ENCODE results near the gene GZMH.
"Not testable (repeated sequence)": the region's sequence is repeated elsewhere in the genome, so short reads cannot be mapped to it uniquely, and the experiment has no call there.

Gene GZMH

GRCh38 chr14:24595073-24595808 lies 14.2 kb downstream of the GZMH start:
- DNase-seq (ENCODE audit: low spot score), result no peak

- not testable (repeated sequence) for DNase-seq (ENCODE audit: low spot score)
Observed at GRCh38 chr14:24591004-24591403, 18.5 kb downstream of the GZMH start.

- not testable (repeated sequence) for DNase-seq (ENCODE audit: low spot score)
Observed at GRCh38 chr14:24584402-24584801, 25.1 kb downstream of the GZMH start.

- DNase-seq (ENCODE audit: low spot score), result no peak
Observed at GRCh38 chr14:24578558-24578957, 30.9 kb downstream of the GZMH start.

- DNase-seq (ENCODE audit: low spot score), result no peak
Observed at GRCh38 chr14:24576771-24577170, 32.7 kb downstream of the GZMH start.

GRCh38 chr14:24576182-24576581 lies 33.3 kb downstream of the GZMH start, which contains the start of gene CTSG:
CTSG (minus strand) TSS chr14:24576250; CDS start chr14:24576223, 27 bp downstream.
- no peak for DNase-seq (ENCODE audit: low spot score)

GRCh38 chr14:24574206-24574774 lies 35.2 kb downstream of the GZMH start:
- no peak for DNase-seq (ENCODE audit: low spot score)

- no peak for DNase-seq (ENCODE audit: low spot score)
Observed at GRCh38 chr14:24566318-24566717, 43.2 kb downstream of the GZMH start.

GRCh38 chr14:24565766-24566165 lies 43.7 kb downstream of the GZMH start:
- no peak for DNase-seq (ENCODE audit: low spot score)

- no peak for DNase-seq (ENCODE audit: low spot score)
Observed at GRCh38 chr14:24563505-24563904, 46.0 kb downstream of the GZMH start.

GRCh38 chr14:24556756-24557155 lies 52.7 kb downstream of the GZMH start:
- no peak for DNase-seq (ENCODE audit: low spot score)

Data from RKO (cell line).